H1 (cell line): ENCODE results near the gene TAF15. TPM values are rescaled to one million over a fixed set of nuclear protein-coding genes. Genes with fewer than 3 reads are reported as not detected.

Source experiments
- CTCF ChIA-PET: fragments of 300-600 bp; sonication (Branson Sonifier 250); formaldehyde crosslinking; loops from one replicate; lab custom pipeline; 2021; ENCODE audit not compliant: partially characterized antibody; lab: Charles Lee
- POLR2A ChIA-PET: fragments of 300-600 bp; sonication (Branson Sonifier 250); formaldehyde crosslinking; loops from one replicate; lab custom pipeline; 2021; ENCODE audit warnings: inconsistent platforms; ENCODE audit not compliant: partially characterized antibody; lab: Charles Lee
- DNase-seq, 2 experiments: peaks; one replicate each; pipeline versions ENCODE4 v3.0.0 to v3.0.0-alpha.2; 2010 to 2022; ENCODE audit warnings: low spot score in 2 of 2, low read depth in 1 of 2, mixed read lengths in 1 of 2
- FAIRE-seq: peaks from 2 replicates; lab custom pipeline; 2011; peaks lifted over from hg19 to GRCh38; lab: Jason Lieb, UNC
- H2AFZ ChIP-seq: 2 replicates; pipeline ENCODE4 v1.8.1; 2012; ENCODE audit warnings: low read length, inconsistent platforms
- H2AK5ac ChIP-seq: 2 replicates; pipeline ENCODE4 v1.6.1; 2013; ENCODE audit warnings: low read depth, low read length
- H2BK120ac ChIP-seq: replicated peaks from 2 replicates; pipeline ENCODE3; 2013; ENCODE audit warnings: low read depth, low read length, inconsistent platforms
- H2BK12ac ChIP-seq: 2 replicates; pipeline ENCODE4 v1.6.1; 2013; ENCODE audit warnings: low read depth, low read length
- H2BK15ac ChIP-seq: 2 replicates; pipeline ENCODE4 v1.6.1; 2013; ENCODE audit warnings: low read length
- H2BK20ac ChIP-seq: 2 replicates; pipeline ENCODE4 v1.6.1; 2013; ENCODE audit warnings: low read length
- H2BK5ac ChIP-seq: 2 replicates; pipeline ENCODE4 v1.6.1; 2013; ENCODE audit warnings: low read depth, low read length
- H3K14ac ChIP-seq: 2 replicates; pipeline ENCODE4 v1.6.1; 2013; ENCODE audit warnings: inconsistent platforms; ENCODE audit not compliant: insufficient read length
- H3K18ac ChIP-seq: 2 replicates; pipeline ENCODE4 v1.6.1; 2013; ENCODE audit warnings: low read length; ENCODE audit errors: extremely low read depth
- H3K23ac ChIP-seq: 2 replicates; pipeline ENCODE4 v1.6.1; 2013; ENCODE audit warnings: inconsistent platforms; ENCODE audit not compliant: insufficient read length
- H3K23me2 ChIP-seq: 2 replicates; pipeline ENCODE4 v1.6.1; 2013; ENCODE audit warnings: low read depth, low read length
- H3K27ac ChIP-seq: 2 replicates; pipeline ENCODE4 v1.6.1; 2011; ENCODE audit warnings: low read depth, low read length, inconsistent platforms
- H3K27me3 ChIP-seq, 4 experiments: replicated peaks in 1 of 4; 1 replicate in 1 of 4; 2 replicates in 3 of 4; pipeline versions ENCODE4 v1.6.1 to v1.8.1; 2011 to 2013; ENCODE audit warnings: low read length in 3 of 4, mild to moderate bottlenecking in 3 of 4, inconsistent platforms in 2 of 4, mixed read lengths in 2 of 4, moderate library complexity in 1 of 4; ENCODE audit not compliant: control insufficient read depth in 3 of 4, insufficient read depth in 3 of 4; ENCODE audit errors: extremely low read depth in 1 of 4
- H3K36me3 ChIP-seq, 4 experiments: 2 replicates each; pipeline versions ENCODE4 v1.6.1 to v1.8.1; 2011 to 2013; ENCODE audit warnings: mild to moderate bottlenecking in 4 of 4, low read length in 3 of 4, moderate library complexity in 2 of 4, control low read depth in 1 of 4, inconsistent platforms in 1 of 4; ENCODE audit not compliant: insufficient read depth in 4 of 4, control insufficient read depth in 2 of 4
- H3K4ac ChIP-seq: replicated peaks from 2 replicates; pipeline ENCODE3; 2013; ENCODE audit warnings: low read length, low read depth, mixed read lengths, inconsistent platforms; ENCODE audit not compliant: insufficient read length
- H3K4me1 ChIP-seq, 4 experiments: replicated peaks in 1 of 4; 1 replicate in 1 of 4; 2 replicates in 3 of 4; pipeline versions ENCODE4 v1.6.1 to v1.8.1; 2011 to 2013; ENCODE audit warnings: low read length in 3 of 4, inconsistent platforms in 2 of 4, mixed read lengths in 1 of 4; ENCODE audit not compliant: insufficient read depth in 4 of 4, control insufficient read depth in 3 of 4
- H3K4me2 ChIP-seq, 2 experiments: 2 replicates each; pipeline versions ENCODE4 v1.6.1 to v1.8.1; 2011 to 2013; ENCODE audit warnings: low read depth in 2 of 2, low read length in 2 of 2, control low read depth in 1 of 2, inconsistent platforms in 1 of 2, mild to moderate bottlenecking in 1 of 2; ENCODE audit not compliant: insufficient read depth in 1 of 2
- H3K4me3 ChIP-seq, 4 experiments: fragments of 200-600, 300-600 bp in 1 of 4; sonication (generic), shearing (Covaris generic), sonication (Bioruptor Twin) in 1 of 4; 2 replicates each; pipeline versions ENCODE4 v1.5.1 to v1.8.1; 2011 to 2016; ENCODE audit warnings: low read length in 4 of 4, low read depth in 3 of 4, control low read depth in 2 of 4, inconsistent platforms in 2 of 4, mild to moderate bottlenecking in 2 of 4, mixed read lengths in 1 of 4, moderate library complexity in 1 of 4; ENCODE audit not compliant: insufficient read depth in 2 of 4; ENCODE audit errors: extremely low read depth in 1 of 4
- H3K56ac ChIP-seq: replicated peaks from 2 replicates; pipeline ENCODE3; 2013; ENCODE audit warnings: low read depth, mild to moderate bottlenecking, mixed read lengths, low read length, inconsistent platforms; ENCODE audit not compliant: insufficient read length
- H3K79me1 ChIP-seq: 2 replicates; pipeline ENCODE4 v1.6.1; 2013; ENCODE audit warnings: low read depth, low read length, control low read depth
- H3K79me2 ChIP-seq, 2 experiments: 2 replicates each; pipeline versions ENCODE4 v1.6.1 to v1.8.1; 2012 to 2013; ENCODE audit warnings: low read length in 2 of 2, mild to moderate bottlenecking in 2 of 2, inconsistent platforms in 1 of 2; ENCODE audit not compliant: insufficient read depth in 2 of 2, control insufficient read depth in 1 of 2
- H3K9ac ChIP-seq, 4 experiments: replicated peaks in 1 of 4; 1 replicate in 1 of 4; 2 replicates in 3 of 4; pipeline versions ENCODE4 v1.6.1 to v1.8.1; 2011 to 2013; ENCODE audit warnings: low read depth in 3 of 4, low read length in 3 of 4, control low read depth in 2 of 4, mild to moderate bottlenecking in 2 of 4, moderate library complexity in 2 of 4, inconsistent platforms in 1 of 4; ENCODE audit errors: extremely low read depth in 1 of 4
- H3K9me3 ChIP-seq, 2 experiments: 2 replicates each; pipeline versions ENCODE4 v1.6.1 to v1.8.1; 2012 to 2013; ENCODE audit warnings: mild to moderate bottlenecking in 2 of 2, moderate library complexity in 2 of 2, control low read depth in 1 of 2, inconsistent platforms in 1 of 2, low read depth in 1 of 2, low read length in 1 of 2, mixed read lengths in 1 of 2; ENCODE audit not compliant: insufficient read depth in 2 of 2
- H4K20me1 ChIP-seq, 2 experiments: replicated peaks in 1 of 2; 2 replicates each; pipeline versions ENCODE3 to v1.8.1; 2011 to 2013; ENCODE audit warnings: inconsistent platforms in 2 of 2, low read length in 2 of 2, mild to moderate bottlenecking in 1 of 2; ENCODE audit not compliant: insufficient read depth in 2 of 2, control insufficient read depth in 1 of 2
- H4K5ac ChIP-seq: 2 replicates; pipeline ENCODE4 v1.6.1; 2013; ENCODE audit warnings: low read length, low read depth, mixed read lengths, inconsistent platforms; ENCODE audit not compliant: insufficient read length
- H4K8ac ChIP-seq: 2 replicates; pipeline ENCODE4 v1.8.0; 2013; ENCODE audit warnings: mild to moderate bottlenecking, moderate library complexity, low read length, inconsistent platforms; ENCODE audit not compliant: insufficient read depth; ENCODE audit errors: extremely low read depth
- H4K91ac ChIP-seq: replicated peaks from 2 replicates; pipeline ENCODE3; 2013; ENCODE audit warnings: low read length, mixed read lengths, inconsistent platforms; ENCODE audit not compliant: insufficient read length
- EGR1 ChIP-seq: IDR thresholded peaks from 2 replicates; pipeline ENCODE4 v1.6.1; 2011; ENCODE audit warnings: low read depth, low read length, borderline replicate concordance
- WGBS, 2 experiments: shearing (Covaris generic) in 1 of 2; methylation state at CpG; one replicate each; pipeline versions ENCODE4 v1.1.6 to v1.1.7; 2013 to 2015; ENCODE audit warnings: low lambda C conversion rate in 2 of 2, mixed read lengths in 2 of 2, inconsistent platforms in 1 of 2, low coverage in 1 of 2, missing lambda C conversion rate in 1 of 2; ENCODE audit not compliant: insufficient replicate concordance in 2 of 2, insufficient coverage in 1 of 2, insufficient read length in 1 of 2; ENCODE audit errors: extremely low coverage in 1 of 2, missing lambda C conversion rate in 1 of 2; 5-methylcytosine and 5-hydroxymethylcytosine counted together
- polyA plus RNA-seq, 7 experiments: library from polyadenylated mRNA; depleted of rRNA in 3 of 7; stranded (reverse) in 5 of 7; unstranded in 2 of 7; fragments of >200 nt in 5 of 7; fragments of 200-250 nt in 2 of 7; gene quantifications; 1 replicate in 5 of 7; 2 replicates in 1 of 7; 4 replicates in 1 of 7; pipeline versions ENCODE4 v1.2.1 to v1.2.3, GENCODE V29; 2011 to 2013; ENCODE audit warnings: missing spikeins in 2 of 7, mixed read lengths in 2 of 7
- total RNA-seq: library from RNA; stranded (reverse); fragmentation: NEBNext Ultra II Directional; extraction: Animal tissue kit (Norgen Biotek cat#: 25700); gene quantifications from 2 replicates; pipeline ENCODE4 v1.2.1, GENCODE V29; 2021

The TAF15 gene
- total and polyA plus RNA-seq, 2 of the 8 experiments (the other 6 are each of a cell fraction or from before 2014, with no cell fraction given) = 80.1 to 338 TPM

- H4K5ac ChIP-seq = no peak overlapping the region
- no peaks in the 10 kb centered on the region for H4K20me1 ChIP-seq
- POLR2A ChIA-PET = no interaction called here
- H3K4me1 ChIP-seq = no peaks in the 10 kb centered on the region
- CTCF ChIA-PET = no interaction called here
- H3K27ac ChIP-seq = no peak overlapping the region
- H3K18ac ChIP-seq = no peak overlapping the region
- H3K79me1 ChIP-seq = no peaks in the 10 kb centered on the region
- 89% methylated on average over 4 of the region's 4 CpGs; no CpG with 5 or more reads in 1 of the 2 experiments for WGBS, 2 experiments
- H2AK5ac ChIP-seq = no peak overlapping the region
- H3K23me2 ChIP-seq = no peaks in the 10 kb centered on the region
- DNase-seq (no peak), FAIRE-seq (no peak)
- no peaks in the 10 kb centered on the region for H3K9me3 ChIP-seq
- no peak overlapping the region for H3K4me2 ChIP-seq
- H3K9ac ChIP-seq = no peak overlapping the region
- no peak overlapping the region for H3K4me3 ChIP-seq
- H3K4ac ChIP-seq = no peak overlapping the region
- H2AFZ ChIP-seq = no peak overlapping the region
- no peak overlapping the region for H4K91ac ChIP-seq
- no peaks in the 10 kb centered on the region for H3K36me3 ChIP-seq
- no peak overlapping the region for H2BK12ac ChIP-seq
- H3K14ac ChIP-seq = no peak overlapping the region
- H2BK20ac ChIP-seq = no peak overlapping the region
- H3K23ac ChIP-seq = no peak overlapping the region
- no peak overlapping the region for H4K8ac ChIP-seq
- no peak overlapping the region for H2BK5ac ChIP-seq
- H3K27me3 ChIP-seq = no peaks in the 10 kb centered on the region
- H2BK120ac ChIP-seq = no peak overlapping the region
- no peak overlapping the region for H2BK15ac ChIP-seq
- no peak overlapping the region for H3K56ac ChIP-seq
- H3K79me2 ChIP-seq = no peaks in the 10 kb centered on the region
- no peak for TF ChIP-seq EGR1
Measured at GRCh38 chr17:35878361-35878760, 69.1 kb downstream of the TAF15 start.
